Kidney (tissue), 14 donors: ENCODE measurements around the gene ANO1. TPM values are rescaled to one million over a fixed set of nuclear protein-coding genes. Genes with fewer than 3 reads are reported as not detected.

Source experiments
- DNase-seq, 5 donors: peaks; one replicate each; pipeline ENCODE4 v3.0.0-alpha.2; 2013 to 2020
- FAIRE-seq: peaks from 2 replicates; lab custom pipeline; 2012; peaks lifted over from hg19 to GRCh38; lab: Jason Lieb, UNC
- H3K27ac ChIP-seq, 2 donors: one replicate each; pipeline ENCODE4 v1.7.0; 2013; ENCODE audit warnings: low read depth in 2 of 2, low read length in 2 of 2, inconsistent platforms in 1 of 2
- H3K27me3 ChIP-seq: one replicate; pipeline ENCODE4 v1.7.1; 2013; ENCODE audit warnings: low read length, inconsistent platforms; ENCODE audit not compliant: control insufficient read depth, insufficient read depth
- H3K36me3 ChIP-seq, 3 donors: one replicate each; pipeline versions ENCODE4 v1.7.0 to v1.7.1; 2013; ENCODE audit warnings: low read length in 3 of 3, control low read depth in 1 of 3, inconsistent platforms in 1 of 3; ENCODE audit not compliant: insufficient read depth in 3 of 3, control insufficient read depth in 2 of 3
- H3K4me1 ChIP-seq, 3 donors: one replicate each; pipeline versions ENCODE4 v1.7.0 to v1.7.1; 2013; ENCODE audit warnings: low read length in 3 of 3, inconsistent platforms in 1 of 3, low read depth in 1 of 3; ENCODE audit not compliant: control insufficient read depth in 2 of 3, insufficient read depth in 2 of 3
- H3K4me3 ChIP-seq, 3 donors: one replicate each; pipeline versions ENCODE4 v1.7.0 to v1.8.1; 2013; ENCODE audit warnings: low read length in 3 of 3, control low read depth in 1 of 3, inconsistent platforms in 1 of 3
- H3K9ac ChIP-seq, 3 donors: one replicate each; pipeline versions ENCODE4 v1.7.0 to v1.7.1; 2013; ENCODE audit warnings: low read length in 3 of 3, control low read depth in 1 of 3, inconsistent platforms in 1 of 3
- H3K9me3 ChIP-seq, 3 donors: one replicate each; pipeline versions ENCODE4 v1.7.0 to v1.7.1; 2013; ENCODE audit warnings: low read length in 3 of 3, control low read depth in 1 of 3, inconsistent platforms in 1 of 3; ENCODE audit not compliant: control insufficient read depth in 2 of 3, insufficient read depth in 1 of 3
- CTCF ChIP-seq: IDR thresholded peaks from 3 replicates; pipeline ENCODE4 v1.5.1; 2012; ENCODE audit warnings: mild to moderate bottlenecking, moderate library complexity, borderline replicate concordance; ENCODE audit not compliant: insufficient read depth; ENCODE audit errors: extremely low read depth
- intact Hi-C: fragments of 100-400 bp; cut with DNase I; formaldehyde crosslinking; loops from one replicate; pipeline ENCODE4 v1.11.1; 2022
- polyA plus RNA-seq: library from polyadenylated mRNA; stranded (reverse); fragments of 350-450 nt; fragmentation: Illumina TruSeq; extraction: RNeasy Lipid Tissue Mini Kit (QIAGEN cat#74804); gene quantifications from one replicate; pipeline ENCODE4 v1.2.3, GENCODE V29; 2014; ENCODE audit warnings: low read depth, low replicate concordance; ENCODE audit not compliant: insufficient read depth
- total RNA-seq: library from RNA; stranded (reverse); fragmentation: NEBNext Ultra II Directional; extraction: Animal tissue kit (Norgen Biotek cat#: 25700); gene quantifications from one replicate; pipeline ENCODE4 v1.2.1, GENCODE V29; 2021
- donor health status: control.
- donor health status: control.
- donor health status: control.
- donor health status: control.
- donor health status: control.
- donor health status: DM: yes; HTN: yes; CAD: no.
- donor health status: Normal renal cell carcinoma (clear cell type).

Gene ANO1
- total and polyA plus RNA-seq, 2 donors from 2014 or later: 2.0 to 15.1 TPM

- Histone ChIP-seq H3K4me3 (no peak overlapping the region), H3K27me3 (no peaks in the 10 kb centered on the region), H3K4me1 (no peaks in the 10 kb centered on the region), H3K36me3 (no peaks in the 10 kb centered on the region), H3K27ac (no peak overlapping the region), H3K9me3 (no peaks in the 10 kb centered on the region), H3K9ac (no peak overlapping the region)
- no peak for TF ChIP-seq CTCF
- no peak for FAIRE-seq
- intact Hi-C loops: no loop called here
- no peak for DNase-seq
Measured at GRCh38 chr11:70087446-70088167, 9.5 kb downstream of the ANO1 start.

DNA sequence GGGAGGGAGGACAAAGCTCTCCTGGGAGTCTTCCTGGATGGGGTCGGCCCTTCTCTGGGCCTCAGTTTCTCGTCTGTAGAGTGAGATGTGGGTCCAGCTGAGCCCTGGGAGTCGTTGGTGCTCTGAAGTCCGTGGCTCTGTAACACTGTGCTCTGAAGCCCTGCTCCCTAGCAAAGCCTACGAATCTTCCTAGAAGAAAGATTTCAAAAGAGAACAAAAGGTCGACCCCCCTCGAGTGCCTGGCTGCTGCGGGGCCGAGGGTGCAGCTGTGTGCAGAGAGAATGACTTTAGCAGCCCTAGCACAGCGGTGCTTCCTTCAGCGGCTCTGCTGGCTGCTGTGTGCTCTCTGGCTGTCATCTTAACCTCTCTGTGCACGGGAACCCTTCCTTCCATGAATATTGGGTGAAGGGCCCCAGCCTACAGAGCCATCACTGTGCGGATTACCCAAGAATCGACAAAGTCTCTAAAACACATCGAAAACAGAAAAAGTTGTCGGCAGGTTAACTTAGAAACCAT, 10.7 kb downstream of the ANO1 start:
- intact Hi-C loops: no loop called here

GRCh38 chr11:70089631-70090030, 11.5 kb downstream of the ANO1 start:
- no peaks in the 10 kb centered on the region for H3K9me3 ChIP-seq
- no peak overlapping the region for H3K9ac ChIP-seq

More for the DNA sequence above, 10.7 kb downstream of the ANO1 start:
- Histone ChIP-seq H3K36me3 (no peaks in the 10 kb centered on the region), H3K27me3 (no peaks in the 10 kb centered on the region), H3K4me3 (no peak overlapping the region), H3K27ac (no peak overlapping the region), H3K9me3 (no peaks in the 10 kb centered on the region), H3K9ac (no peak overlapping the region), H3K4me1 (no peaks in the 10 kb centered on the region)
- no peak for FAIRE-seq
- TF ChIP-seq CTCF: no peak
- DNase-seq: no peak

More at GRCh38 chr11:70089631-70090030, 11.5 kb downstream of the ANO1 start:
- TF ChIP-seq CTCF: no peak
- no peaks in the 10 kb centered on the region for H3K27me3 ChIP-seq
- FAIRE-seq (no peak), DNase-seq (no peak)
- H3K36me3 ChIP-seq: no peaks in the 10 kb centered on the region
- H3K4me3 ChIP-seq: no peak overlapping the region
- intact Hi-C loops: no loop called here
- no peak overlapping the region for H3K27ac ChIP-seq
- H3K4me1 ChIP-seq: no peaks in the 10 kb centered on the region
